HL-60/S4 treated with phorbol 12-myristate 13-acetate at 8.2 ng/mL for 4 days and 3 days (cell line): ENCODE results near the gene ABCC11.

Experiments
- in situ Hi-C: fragments of 300-500 bp; cut with MboI; formaldehyde crosslinking; loops from 2 replicates; pipeline ENCODE4 v1.15.0; 2022; ENCODE audit warnings: low sequenced_read_pairs

Gene ABCC11

GRCh38 chr16:48250520-48251278, 3.4 kb upstream of the ABCC11 start:
- in situ Hi-C loops = no loop called here

- in situ Hi-C loops = loop anchor here (25.0 kb wide), 1 partner anchor 391 kb away; no protein-coding TSS in a partner anchor
Measured at GRCh38 chr16:48246066-48246465, 1.3 kb downstream of the ABCC11 start.

GRCh38 chr16:48244863-48245195, 2.5 kb downstream of the ABCC11 start:
- in situ Hi-C loops = loop anchor here (25.0 kb wide), 1 partner anchor 392 kb away; no protein-coding TSS in a partner anchor

GRCh38 chr16:48244080-48244862, 3.1 kb downstream of the ABCC11 start, which contains the start of gene LONP2:
TSS of gene LONP2 (plus strand) at chr16:48244300. CDS start at chr16:48244389, 89 bp downstream.
- in situ Hi-C loops = loop anchor here (25.0 kb wide), 1 partner anchor 393 kb away; no protein-coding TSS in a partner anchor

- in situ Hi-C loops = loop anchor here (25.0 kb wide), 1 partner anchor 397 kb away; no protein-coding TSS in a partner anchor
Measured at GRCh38 chr16:48240147-48240546, 7.2 kb downstream of the ABCC11 start.

- in situ Hi-C loops = loop anchor here (25.0 kb wide), 1 partner anchor 401 kb away; no protein-coding TSS in a partner anchor
Measured at GRCh38 chr16:48236286-48236685, 11.1 kb downstream of the ABCC11 start.

- in situ Hi-C loops = loop anchor here (25.0 kb wide), 1 partner anchor 402 kb away; no protein-coding TSS in a partner anchor
Measured at GRCh38 chr16:48235556-48236136, 11.7 kb downstream of the ABCC11 start.

GRCh38 chr16:48235058-48235555, 12.2 kb downstream of the ABCC11 start:
- in situ Hi-C loops = loop anchor here (25.0 kb wide), 1 partner anchor 402 kb away; no protein-coding TSS in a partner anchor

- in situ Hi-C loops = loop anchor here (25.0 kb wide), 1 partner anchor 403 kb away; no protein-coding TSS in a partner anchor
Measured at GRCh38 chr16:48234630-48235029, 12.7 kb downstream of the ABCC11 start.

GRCh38 chr16:48232493-48233040, 14.8 kb downstream of the ABCC11 start:
- in situ Hi-C loops = loop anchor here (25.0 kb wide), 1 partner anchor 405 kb away; no protein-coding TSS in a partner anchor

- in situ Hi-C loops = loop anchor here (25.0 kb wide), 1 partner anchor 405 kb away; no protein-coding TSS in a partner anchor
Measured at GRCh38 chr16:48231727-48232492, 15.4 kb downstream of the ABCC11 start.

GRCh38 chr16:48225456-48225855, 21.9 kb downstream of the ABCC11 start:
- in situ Hi-C loops = loop anchor here (25.0 kb wide), 1 partner anchor 412 kb away; no protein-coding TSS in a partner anchor

GRCh38 chr16:48223490-48223889, 23.8 kb downstream of the ABCC11 start:
- in situ Hi-C loops = no loop called here

GRCh38 chr16:48220891-48221290, 26.4 kb downstream of the ABCC11 start:
- in situ Hi-C loops = no loop called here

GRCh38 chr16:48218473-48218872, 28.9 kb downstream of the ABCC11 start:
- in situ Hi-C loops = no loop called here

GRCh38 chr16:48217708-48218107, 29.6 kb downstream of the ABCC11 start:
- in situ Hi-C loops = no loop called here

- in situ Hi-C loops = no loop called here
Measured at GRCh38 chr16:48215738-48216137, 31.6 kb downstream of the ABCC11 start.

GRCh38 chr16:48212033-48212432, 35.3 kb downstream of the ABCC11 start:
- in situ Hi-C loops = no loop called here

- in situ Hi-C loops = no loop called here
Measured at GRCh38 chr16:48210747-48211146, 36.6 kb downstream of the ABCC11 start.
